Lung (tissue), 12 donors: ENCODE data around the gene LONP2. TPM values are rescaled to one million over a fixed set of nuclear protein-coding genes. Genes with fewer than 3 reads are reported as not detected.
A peak's percentile ranks its signal among the peaks of the same experiment; 100 is the strongest.

Experiments
- ATAC-seq: fragments of 200-7000 bp; cut with Tn5 transposase; one replicate; pipeline ENCODE4 v1.9.1; 2020; ENCODE audit warnings: moderate number of reproducible peaks; ENCODE audit not compliant: insufficient read depth, low FRiP score
- DNase-seq, 3 donors: peaks; one replicate each; pipeline ENCODE4 v3.0.0-alpha.2; 2013 to 2017
- H3K27ac ChIP-seq, 2 donors: one replicate each; pipeline ENCODE4 v1.5.1; 2013; ENCODE audit warnings: mild to moderate bottlenecking in 2 of 2, moderate library complexity in 2 of 2, control low read depth in 1 of 2, inconsistent platforms in 1 of 2, low read depth in 1 of 2, low read length in 1 of 2
- H3K27me3 ChIP-seq, 3 donors: one replicate each; pipeline ENCODE4 v1.5.1; 2013; ENCODE audit warnings: low read length in 2 of 3; ENCODE audit not compliant: control insufficient read depth in 3 of 3, insufficient read depth in 3 of 3
- H3K36me3 ChIP-seq, 4 donors: one replicate each; pipeline ENCODE4 v1.5.1; 2013; ENCODE audit warnings: low read length in 4 of 4, mild to moderate bottlenecking in 1 of 4, moderate library complexity in 1 of 4; ENCODE audit not compliant: control insufficient read depth in 4 of 4, insufficient read depth in 4 of 4
- H3K4me1 ChIP-seq, 5 donors: one replicate each; pipeline ENCODE4 v1.5.1; 2013; ENCODE audit warnings: low read length in 5 of 5, mild to moderate bottlenecking in 2 of 5, moderate library complexity in 1 of 5; ENCODE audit not compliant: control insufficient read depth in 5 of 5, insufficient read depth in 5 of 5
- H3K4me3 ChIP-seq: one replicate; pipeline ENCODE4 v1.5.1; 2013; ENCODE audit warnings: mild to moderate bottlenecking, control low read depth, moderate library complexity
- H3K9ac ChIP-seq, 2 donors: one replicate each; pipeline ENCODE4 v1.5.1; 2013; ENCODE audit warnings: low read length in 2 of 2, control low read depth in 1 of 2; ENCODE audit not compliant: insufficient read depth in 1 of 2
- H3K9me3 ChIP-seq, 4 donors: one replicate each; pipeline ENCODE4 v1.5.1; 2013; ENCODE audit warnings: low read length in 3 of 4, mild to moderate bottlenecking in 1 of 4, moderate library complexity in 1 of 4; ENCODE audit not compliant: control insufficient read depth in 4 of 4, insufficient read depth in 3 of 4
- CTCF ChIP-seq: IDR thresholded peaks from 2 replicates; pipeline ENCODE4 v1.5.1; 2012; ENCODE audit warnings: mild to moderate bottlenecking; ENCODE audit errors: control extremely low read depth, extremely low read depth
- WGBS, 2 donors: extraction: QIAGEN DNeasy Blood & Tissue Kit; methylation state at CpG; one replicate each; pipeline ENCODE4 v1.1.7; 2013; 5-methylcytosine and 5-hydroxymethylcytosine counted together
- polyA plus RNA-seq, 2 donors: library from polyadenylated mRNA; stranded (reverse); fragments of 200-250 nt; gene quantifications; one replicate each; pipeline ENCODE4 v1.2.1, GENCODE V29; 2013
- total RNA-seq, 2 donors: library from RNA; depleted of rRNA in 1 of 2; stranded (reverse); fragments of >200 nt in 1 of 2; gene quantifications; one replicate each; pipeline ENCODE4 v1.2.1, GENCODE V29; 2014 to 2021
- donor health status: control.
- donor health status: control.
- donor health status: Bipolar disorder and iron deficiency.
- donor health status: healthy.
- donor health status: DM: yes; HTN: yes; CAD: no.

LONP2 gene
- total and polyA plus RNA-seq, 4 donors: 20.7 to 81.5 (median 46.1) TPM

DNA sequence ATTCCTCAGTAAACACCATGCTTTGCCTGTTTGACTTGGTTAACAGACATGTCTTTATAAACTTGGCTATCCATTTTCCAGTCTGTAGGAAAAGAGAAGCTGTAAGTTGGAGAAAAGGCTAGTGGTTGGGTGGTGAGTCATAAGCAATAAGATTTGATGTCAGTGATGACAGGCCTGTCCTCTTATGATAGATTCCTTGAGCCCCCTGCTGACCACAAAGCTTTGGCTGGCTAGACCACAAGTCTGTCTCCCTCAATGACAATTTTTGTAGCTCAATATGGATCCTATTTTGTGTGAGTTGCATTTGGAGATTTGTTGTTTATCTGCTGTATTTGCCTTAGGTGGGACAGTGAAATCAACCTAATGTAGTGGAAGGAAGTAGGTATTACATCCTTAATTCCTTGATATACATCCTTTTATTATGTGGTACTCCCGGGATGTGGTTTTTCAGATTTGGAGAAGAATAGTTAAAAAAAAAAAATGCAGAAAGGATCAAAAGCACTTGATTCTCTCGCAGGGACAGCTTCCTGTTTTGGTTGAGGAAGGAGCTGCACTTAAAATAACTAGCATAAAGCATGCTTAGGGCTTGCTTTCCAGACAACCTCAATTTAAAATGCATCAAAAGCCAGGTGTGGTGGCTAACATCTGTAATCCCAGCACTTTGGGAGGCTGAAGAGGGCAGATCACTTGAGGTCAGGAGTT, 73.7 kb downstream of the LONP2 start:
- Histone ChIP-seq H3K27me3 (no peaks in the 10 kb centered on the region), H3K4me1 (peaks cover 0 to 15% (median 0%) of the 10 kb centered on the region in 5 donors), H3K9me3 (peaks cover 0 to 3% (median under 1%) of the 10 kb centered on the region in 4 donors), H3K4me3 (no peak overlapping the region), H3K9ac (no peak overlapping the region), H3K27ac (peak overlapping the region in 1 of 2 donors; percentile 1), H3K36me3 (peaks cover 5 to 15% (median 9%) of the 10 kb centered on the region in 4 donors)
- 17 to 38% methylated on average over 2 of the region's 2 CpGs for WGBS, 2 donors
- no peak for ATAC-seq
- no peak for DNase-seq
- no peak for TF ChIP-seq CTCF

DNA sequence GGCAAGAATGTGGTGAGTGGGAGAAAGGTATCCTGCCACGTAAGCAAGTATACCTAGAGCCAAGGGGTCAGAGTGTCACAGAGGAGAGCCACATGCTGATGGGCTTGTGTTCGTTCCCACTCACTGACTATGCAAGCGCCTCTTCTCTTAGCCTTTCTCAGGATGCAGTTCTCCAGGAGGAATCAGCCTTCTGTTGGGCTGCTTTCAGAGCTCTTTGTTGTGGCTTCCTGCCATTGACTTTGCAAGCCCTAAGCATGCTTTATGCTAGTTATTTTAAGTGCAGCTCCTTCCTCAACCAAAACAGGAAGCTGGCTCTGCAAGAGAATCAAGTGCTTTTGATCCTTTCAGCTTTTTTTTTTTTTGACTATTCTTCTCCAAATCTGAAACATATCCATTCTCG, 74.5 kb downstream of the LONP2 start:
- peaks cover 3 to 10% (median 8%) of the 10 kb centered on the region in 4 donors for H3K36me3 ChIP-seq
- H3K4me3 ChIP-seq: no peak overlapping the region
- H3K27me3 ChIP-seq: no peaks in the 10 kb centered on the region
- H3K9ac ChIP-seq: no peak overlapping the region
- peak overlapping the region in 1 of 2 donors; percentile 65 for H3K27ac ChIP-seq
- ATAC-seq (peak; percentile 47), DNase-seq (peak in 2 of 3 donors; percentile 36 to 63)
- H3K4me1 ChIP-seq: peaks cover 0 to 15% (median 2%) of the 10 kb centered on the region in 5 donors
- 16 to 22% methylated on average over 4 of the region's 4 CpGs for WGBS, 2 donors
- no peaks in the 10 kb centered on the region for H3K9me3 ChIP-seq
- TF ChIP-seq CTCF: no peak

DNA sequence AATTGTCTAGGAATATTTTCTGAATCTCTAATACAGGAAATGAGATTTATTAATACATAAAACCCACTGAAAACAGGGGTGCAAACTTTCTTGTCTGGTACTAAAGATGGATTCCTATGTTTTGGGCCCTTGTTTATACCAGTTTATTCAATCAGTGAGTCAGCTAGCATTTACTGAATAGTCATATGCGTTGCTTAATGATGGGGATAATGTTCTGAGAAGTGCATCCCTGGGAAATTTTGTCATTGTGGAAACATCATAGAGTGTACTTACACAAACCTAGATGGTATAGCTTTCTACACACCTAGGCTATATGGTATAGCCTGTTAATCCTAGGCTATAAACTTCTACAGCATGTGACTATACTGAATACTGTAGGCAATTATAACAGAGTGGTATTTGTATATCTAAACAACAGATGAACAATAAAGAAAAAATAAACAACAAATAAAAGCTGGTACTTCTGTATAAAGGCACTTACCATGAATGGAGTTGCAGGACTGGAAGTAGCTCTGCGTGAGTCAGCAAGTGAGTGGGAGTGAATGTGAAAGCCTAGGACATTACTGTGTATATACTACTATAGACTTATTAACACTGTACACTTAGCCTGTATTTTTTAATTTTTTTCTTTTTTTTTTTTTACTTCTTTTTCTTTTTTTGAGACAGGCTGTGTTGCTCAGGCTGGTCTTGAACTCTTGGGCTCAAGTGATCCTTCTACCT, 77.4 kb downstream of the LONP2 start:
- 74 to 80% methylated on average over 2 of the region's 2 CpGs for WGBS, 2 donors
- no peaks in the 10 kb centered on the region for H3K27me3 ChIP-seq
- H3K36me3 ChIP-seq: peaks cover 3 to 6% (median 5%) of the 10 kb centered on the region in 4 donors
- no peaks in the 10 kb centered on the region for H3K9me3 ChIP-seq
- H3K9ac ChIP-seq: no peak overlapping the region
- no peak for DNase-seq
- ATAC-seq: no peak
- H3K27ac ChIP-seq: no peak overlapping the region
- no peak overlapping the region for H3K4me3 ChIP-seq
- peaks cover 0 to 11% (median 7%) of the 10 kb centered on the region in 5 donors for H3K4me1 ChIP-seq
- no peak for TF ChIP-seq CTCF
